Stomach (tissue), 4 donors: ENCODE results near the gene AK4.

Experiments
- CTCF ChIP-seq, 7 experiments: fragments of 450-650 bp in 4 of 7; fragments of 200-600 bp in 3 of 7; sonication (generic) in 3 of 7; IDR thresholded peaks; one replicate each; pipeline ENCODE4 v1.5.1; 2016 to 2019; ENCODE audit warnings: antibody characterized with exemption in 7 of 7, control low read depth in 2 of 7, mild to moderate bottlenecking in 1 of 7
- POLR2AphosphoS5 ChIP-seq, 3 donors: sonication (generic); formaldehyde crosslinking; IDR thresholded peaks; one replicate each; pipeline ENCODE4 v1.6.1; 2016; ENCODE audit warnings: antibody characterized with exemption in 3 of 3

- TF ChIP-seq CTCF (IDR thresholded peaks at IDR 0.05) (no peak), POLR2AphosphoS5 (IDR thresholded peaks at IDR 0.05) (no peak)
Observed at GRCh38 chr1:65222340-65222940, 74.4 kb downstream of the AK4 start.
